ENCODE data around the gene SFTPA2. TPM values are rescaled to one million over a fixed set of nuclear protein-coding genes. Genes with fewer than 3 reads are reported as not detected.
"Not testable (repeated sequence)": the region's sequence is repeated elsewhere in the genome, so short reads cannot be mapped to it uniquely, and the experiment has no call there.

The SFTPA2 gene
- total RNA-seq, 1 donor from 2014 or later: 0.74 TPM

GRCh38 chr10:79523157-79523853 is 36.9 kb downstream of the SFTPA2 start:
- DNase-seq (ENCODE audit: extremely low spot score in 2 of 2); H3K27ac ChIP-seq; intact Hi-C loops (cut with DNase I); H3K4me3 ChIP-seq; H3K27me3 ChIP-seq; H3K4me1 ChIP-seq; H3K9me3 ChIP-seq; H3K36me3 ChIP-seq: not testable (repeated sequence)

GRCh38 chr10:79522464-79522863 is 37.7 kb downstream of the SFTPA2 start:
- intact Hi-C loops (cut with DNase I); H3K9me3 ChIP-seq; H3K4me3 ChIP-seq; H3K36me3 ChIP-seq; H3K27me3 ChIP-seq; H3K4me1 ChIP-seq; DNase-seq (ENCODE audit: extremely low spot score in 2 of 2); H3K27ac ChIP-seq: not testable (repeated sequence)

GRCh38 chr10:79521751-79522150 is 38.5 kb downstream of the SFTPA2 start:
- H3K36me3 ChIP-seq; H3K27ac ChIP-seq; H3K27me3 ChIP-seq; H3K9me3 ChIP-seq; H3K4me3 ChIP-seq; H3K4me1 ChIP-seq; intact Hi-C loops (cut with DNase I); DNase-seq (ENCODE audit: extremely low spot score in 2 of 2): not testable (repeated sequence)

- H3K36me3 ChIP-seq; H3K4me1 ChIP-seq; H3K4me3 ChIP-seq; intact Hi-C loops (cut with DNase I); H3K9me3 ChIP-seq; H3K27ac ChIP-seq; H3K27me3 ChIP-seq; DNase-seq (ENCODE audit: extremely low spot score in 2 of 2): not testable (repeated sequence)
Measured at GRCh38 chr10:79517567-79517966, 42.6 kb downstream of the SFTPA2 start.

GRCh38 chr10:79516532-79517205 is 43.5 kb downstream of the SFTPA2 start:
- H3K9me3 ChIP-seq; H3K27me3 ChIP-seq; H3K27ac ChIP-seq; H3K4me3 ChIP-seq; H3K4me1 ChIP-seq; DNase-seq (ENCODE audit: extremely low spot score in 2 of 2); H3K36me3 ChIP-seq; intact Hi-C loops (cut with DNase I): not testable (repeated sequence)

- H3K9me3 ChIP-seq; H3K4me3 ChIP-seq; H3K27me3 ChIP-seq; H3K36me3 ChIP-seq; intact Hi-C loops (cut with DNase I); H3K4me1 ChIP-seq; H3K27ac ChIP-seq: not testable (repeated sequence)
- peak in 1 of 2 donors; percentile 27 for DNase-seq (ENCODE audit: extremely low spot score in 2 of 2)
Measured at GRCh38 chr10:79511891-79512583, 48.2 kb downstream of the SFTPA2 start, which contains the start of gene EIF5AL1. TSS of gene EIF5AL1 (plus strand) at chr10:79512533. CDS start at chr10:79512650, 117 bp downstream.

- H3K27me3 ChIP-seq; DNase-seq (ENCODE audit: extremely low spot score in 2 of 2); H3K4me3 ChIP-seq; H3K9me3 ChIP-seq; H3K27ac ChIP-seq; H3K4me1 ChIP-seq; intact Hi-C loops (cut with DNase I); H3K36me3 ChIP-seq: not testable (repeated sequence)
Measured at GRCh38 chr10:79509934-79510508, 50.2 kb downstream of the SFTPA2 start.

- intact Hi-C loops (cut with DNase I); H3K27ac ChIP-seq; DNase-seq (ENCODE audit: extremely low spot score in 2 of 2); H3K4me3 ChIP-seq; H3K27me3 ChIP-seq; H3K9me3 ChIP-seq; H3K36me3 ChIP-seq; H3K4me1 ChIP-seq: not testable (repeated sequence)
Measured at GRCh38 chr10:79509306-79509933, 50.8 kb downstream of the SFTPA2 start.

GRCh38 chr10:79508245-79508644 is 52.0 kb downstream of the SFTPA2 start:
- H3K27ac ChIP-seq; H3K4me3 ChIP-seq; H3K27me3 ChIP-seq; DNase-seq (ENCODE audit: extremely low spot score in 2 of 2); intact Hi-C loops (cut with DNase I); H3K36me3 ChIP-seq; H3K4me1 ChIP-seq; H3K9me3 ChIP-seq: not testable (repeated sequence)

All from vagina (tissue), 2 donors.